GM10847 (cell line): ENCODE data around the gene GULP1.

Experiments
- POLR2A ChIP-seq: IDR thresholded peaks from 2 replicates; pipeline ENCODE4 v1.6.1; 2011; ENCODE audit not compliant: insufficient read length; ENCODE audit errors: extremely low read depth

Gene GULP1

DNA sequence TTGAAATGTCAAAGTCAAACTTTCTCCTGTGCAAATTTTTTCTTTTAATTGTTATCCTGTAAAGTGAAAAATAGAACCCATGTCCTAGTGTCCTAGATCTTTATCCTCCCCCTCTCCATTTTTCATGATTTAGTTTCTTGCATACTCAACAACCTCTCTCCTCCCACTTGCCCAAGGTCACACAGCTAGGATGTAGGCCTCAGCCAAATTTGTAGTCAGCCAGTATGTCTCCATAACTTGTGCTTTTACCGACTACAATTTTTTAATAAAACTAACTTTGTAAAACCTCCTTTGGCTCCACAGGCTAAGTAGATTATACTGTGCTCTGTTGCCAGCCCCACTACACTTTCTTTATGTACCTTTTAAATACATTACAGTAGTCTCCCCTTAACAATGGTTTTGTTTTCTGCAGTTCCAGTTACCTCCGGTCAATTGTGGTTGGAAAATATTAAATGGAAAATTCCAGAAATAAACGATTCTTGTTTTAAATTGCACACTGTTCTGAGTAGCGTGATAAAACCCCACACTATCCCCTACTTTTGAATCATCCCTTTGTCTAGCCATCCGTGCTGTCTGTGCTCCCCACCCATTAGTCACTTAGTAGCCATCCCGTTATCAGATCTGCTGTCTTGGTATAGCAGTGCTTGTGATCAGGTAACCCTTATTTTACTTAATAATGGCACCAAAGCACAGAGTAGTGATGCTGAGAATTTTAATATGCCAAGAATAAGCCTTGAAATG, 22.8 kb downstream of the GULP1 start:
- no peak for TF ChIP-seq POLR2A

DNA sequence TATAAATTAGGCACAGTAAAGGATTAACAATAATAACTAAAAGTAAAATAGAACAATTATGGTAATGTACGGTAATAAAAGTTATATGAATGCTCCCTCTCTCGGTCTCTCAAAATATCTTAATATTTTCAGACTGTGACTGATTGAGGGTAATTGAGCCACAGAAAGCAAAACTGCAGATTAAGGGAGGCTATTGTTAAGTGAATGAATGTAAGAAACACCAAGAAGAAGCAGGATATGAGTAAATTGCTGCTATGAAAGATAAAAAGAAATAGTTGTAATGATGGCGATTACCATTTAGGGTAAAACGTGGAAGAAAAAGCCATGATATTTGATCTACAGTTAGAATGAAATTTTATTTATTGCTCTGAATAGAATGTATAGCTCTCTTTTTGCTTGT, 24.1 kb downstream of the GULP1 start:
- no peak for TF ChIP-seq POLR2A

DNA sequence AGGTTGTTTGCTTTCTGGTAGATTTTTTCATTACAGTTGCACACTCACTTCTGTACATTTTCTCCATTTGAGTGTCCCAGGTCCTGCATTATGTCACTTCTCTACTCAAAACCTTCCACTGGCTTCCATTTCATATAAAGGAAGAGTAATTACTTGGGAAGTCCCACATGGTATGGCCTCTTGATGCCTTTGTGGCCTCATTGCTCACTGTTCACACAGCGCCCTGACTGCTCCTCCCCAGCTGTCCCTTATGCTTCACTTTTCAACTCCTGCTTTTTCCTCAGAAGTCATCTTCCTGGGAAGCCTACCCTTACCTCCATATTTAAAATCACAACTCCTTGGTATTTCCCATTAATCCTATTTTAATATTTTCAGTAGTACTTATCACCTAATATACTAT, 24.7 kb downstream of the GULP1 start:
- no peak for TF ChIP-seq POLR2A

DNA sequence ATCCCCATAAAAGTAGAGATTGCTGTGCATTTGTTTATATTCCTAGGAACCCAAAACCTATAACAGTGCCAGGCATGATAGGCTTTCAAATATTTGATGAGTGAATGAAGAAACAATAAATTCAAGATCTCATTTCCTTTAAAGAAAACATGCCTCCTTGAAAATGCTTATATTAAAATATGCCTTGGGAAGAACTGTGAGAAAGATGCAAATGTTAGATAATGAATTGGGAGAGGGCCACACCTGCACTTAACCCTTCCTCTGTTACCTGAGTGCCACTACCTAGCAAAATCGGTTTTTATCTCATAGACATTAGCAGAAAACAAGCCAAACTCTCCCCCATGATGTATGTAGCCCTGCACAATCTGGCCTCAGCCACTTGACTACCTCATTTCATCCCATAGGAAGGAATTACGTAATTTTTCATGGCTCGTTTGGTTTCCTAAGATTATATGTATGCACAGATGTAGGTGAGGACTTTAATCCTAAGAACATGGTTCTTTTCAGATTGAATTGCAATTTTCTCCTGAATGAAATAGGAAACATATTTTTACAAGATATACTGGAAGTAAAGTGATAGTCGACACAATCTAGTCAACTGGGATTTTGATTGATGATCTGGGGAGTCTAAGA, 25.2 kb downstream of the GULP1 start:
- TF ChIP-seq POLR2A, result no peak

DNA sequence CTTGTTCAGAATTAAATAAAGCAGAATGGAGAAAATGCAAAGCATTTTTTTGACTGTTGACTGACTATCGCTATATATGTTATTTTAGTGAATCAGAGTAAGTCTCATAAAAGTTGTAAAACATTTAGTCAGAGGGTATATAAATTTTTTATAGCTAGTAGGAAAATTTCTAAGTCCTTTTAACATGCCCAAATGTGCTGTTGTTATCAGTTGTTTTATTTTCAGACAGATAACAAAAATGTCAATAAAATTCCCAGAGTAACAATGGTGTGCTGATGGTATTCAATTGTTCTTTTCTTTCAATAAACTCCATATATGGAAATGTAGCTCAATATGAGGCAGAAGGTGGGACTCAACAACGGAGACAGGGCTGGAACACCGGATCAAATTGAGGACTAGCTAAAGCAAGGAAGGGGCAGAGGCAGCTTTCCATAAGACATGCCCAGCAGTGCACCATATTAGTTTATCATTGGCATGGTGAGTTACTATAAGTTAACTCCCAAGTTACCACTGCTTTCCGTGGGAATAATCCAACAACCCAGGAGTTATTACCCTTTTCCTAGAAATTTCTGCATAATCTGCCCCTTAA, 26.6 kb downstream of the GULP1 start:
- TF ChIP-seq POLR2A, result no peak

DNA sequence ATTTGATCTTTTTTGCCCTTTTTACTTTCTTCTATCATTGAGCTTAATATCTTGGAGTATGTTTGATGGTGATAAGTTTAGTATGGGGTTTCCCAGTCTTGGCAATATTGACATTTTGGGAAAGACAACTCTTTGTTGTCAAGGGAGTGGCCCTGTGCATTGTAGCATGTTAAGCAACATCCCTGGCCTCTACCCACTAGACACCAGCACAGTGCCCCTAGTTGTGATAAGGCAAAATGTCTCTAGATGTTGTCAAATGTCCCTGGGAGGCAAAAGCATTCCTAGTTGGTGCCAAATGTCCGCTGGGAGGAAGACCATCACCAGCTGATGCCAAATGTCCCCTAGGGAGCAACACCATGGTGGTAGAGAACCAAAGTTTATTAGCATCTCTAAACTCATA, 28.2 kb downstream of the GULP1 start:
- no peak for TF ChIP-seq POLR2A

DNA sequence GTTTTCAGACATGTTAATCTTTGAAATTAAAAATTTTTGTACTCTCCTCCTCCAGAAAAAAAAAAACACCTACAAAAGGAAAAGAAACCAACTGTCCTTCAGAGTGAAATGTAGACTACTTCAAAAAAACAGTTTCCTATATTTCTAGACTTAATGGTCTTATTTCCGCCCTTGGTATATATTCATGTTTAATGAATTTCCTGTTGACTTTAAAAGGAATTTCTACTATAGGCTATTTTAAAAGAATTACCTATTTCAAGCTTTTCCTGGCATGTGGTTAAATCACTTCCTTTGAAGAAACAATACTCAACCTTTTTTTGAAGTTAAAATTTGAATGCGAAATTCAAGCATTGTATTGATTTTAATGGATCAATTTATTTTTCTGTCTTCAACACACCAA, 29.2 kb downstream of the GULP1 start:
- no peak for TF ChIP-seq POLR2A

DNA sequence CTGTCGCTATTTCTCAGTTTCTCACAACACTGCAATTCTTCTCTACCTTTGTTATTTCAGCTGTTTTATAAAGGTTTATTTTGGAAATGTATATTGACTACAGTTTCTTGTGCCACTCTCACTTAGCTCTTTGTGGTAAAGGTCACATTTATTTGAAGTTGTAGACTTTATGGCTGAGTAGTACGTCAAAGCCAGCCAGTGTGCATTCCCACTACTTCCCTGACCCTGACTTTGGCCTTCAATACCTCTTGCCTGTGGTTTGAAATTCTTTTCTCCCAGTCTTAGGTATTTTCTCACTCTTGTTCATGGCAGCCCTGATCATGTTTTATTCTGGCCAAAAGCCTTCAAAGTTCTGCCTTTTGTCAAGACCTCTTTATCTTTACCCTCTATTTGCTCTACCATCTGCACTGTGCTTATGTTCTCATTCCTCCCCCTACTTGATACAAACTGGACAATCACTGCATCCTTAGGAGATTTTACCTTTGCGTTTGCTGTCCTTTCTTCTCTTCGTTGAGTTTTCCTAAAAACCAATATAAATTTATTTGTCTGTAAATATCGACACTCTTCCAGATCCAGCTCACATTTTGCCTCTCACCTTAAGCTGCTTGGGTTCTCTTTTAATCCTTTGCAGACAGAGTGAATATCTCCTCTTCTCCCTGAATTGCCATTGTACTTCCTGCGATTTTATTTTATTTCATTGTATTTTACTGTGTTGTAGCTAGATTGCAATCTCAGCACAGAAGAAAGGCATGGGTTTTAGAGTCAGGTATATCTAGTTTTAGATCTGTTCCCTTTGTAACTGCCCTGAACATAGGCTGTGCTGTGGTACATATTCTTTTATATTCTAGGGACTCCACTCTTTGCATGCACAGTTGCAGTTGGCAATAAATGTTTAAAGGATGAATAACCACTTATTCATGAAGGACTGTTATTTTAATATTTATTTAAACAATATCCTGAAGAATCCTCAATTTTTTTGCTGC, 31.2 kb downstream of the GULP1 start:
- no peak for TF ChIP-seq POLR2A

DNA sequence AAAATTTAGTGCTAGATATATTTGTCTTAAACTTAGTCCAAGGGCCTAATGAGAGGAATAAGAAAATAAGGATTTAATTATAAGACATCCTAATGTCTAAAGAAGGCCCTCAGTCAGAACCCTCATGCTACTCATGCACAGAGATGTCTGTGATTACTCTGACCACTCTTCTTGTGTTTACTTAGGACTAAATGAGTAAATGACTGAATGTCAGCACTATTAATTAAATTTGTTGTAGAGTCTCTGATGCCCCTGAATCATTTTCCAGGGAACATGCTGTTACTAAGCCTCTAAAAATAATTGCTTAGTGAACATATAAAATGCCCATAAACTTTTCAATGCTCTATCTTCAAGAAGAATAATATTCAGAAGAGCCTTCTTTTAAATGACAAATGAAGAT, 32.4 kb downstream of the GULP1 start:
- no peak for TF ChIP-seq POLR2A

DNA sequence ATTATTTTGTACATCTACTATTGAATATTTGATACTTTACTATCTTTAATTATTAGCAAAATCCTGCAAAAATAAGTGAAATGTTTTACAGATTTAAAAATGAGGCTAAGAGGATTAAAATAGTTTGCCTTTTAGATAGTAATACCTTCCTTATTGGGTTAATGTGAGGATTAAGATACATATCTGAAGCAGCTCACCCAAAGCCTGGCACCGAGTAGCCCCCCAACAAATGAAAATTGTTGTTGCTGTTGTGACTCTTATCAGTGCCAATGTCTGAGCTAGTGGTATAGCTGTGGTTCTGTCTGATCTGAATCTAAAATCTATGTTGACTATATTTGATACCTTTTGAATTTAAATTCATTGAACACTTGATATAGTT, 34.6 kb downstream of the GULP1 start:
- TF ChIP-seq POLR2A, result no peak

DNA sequence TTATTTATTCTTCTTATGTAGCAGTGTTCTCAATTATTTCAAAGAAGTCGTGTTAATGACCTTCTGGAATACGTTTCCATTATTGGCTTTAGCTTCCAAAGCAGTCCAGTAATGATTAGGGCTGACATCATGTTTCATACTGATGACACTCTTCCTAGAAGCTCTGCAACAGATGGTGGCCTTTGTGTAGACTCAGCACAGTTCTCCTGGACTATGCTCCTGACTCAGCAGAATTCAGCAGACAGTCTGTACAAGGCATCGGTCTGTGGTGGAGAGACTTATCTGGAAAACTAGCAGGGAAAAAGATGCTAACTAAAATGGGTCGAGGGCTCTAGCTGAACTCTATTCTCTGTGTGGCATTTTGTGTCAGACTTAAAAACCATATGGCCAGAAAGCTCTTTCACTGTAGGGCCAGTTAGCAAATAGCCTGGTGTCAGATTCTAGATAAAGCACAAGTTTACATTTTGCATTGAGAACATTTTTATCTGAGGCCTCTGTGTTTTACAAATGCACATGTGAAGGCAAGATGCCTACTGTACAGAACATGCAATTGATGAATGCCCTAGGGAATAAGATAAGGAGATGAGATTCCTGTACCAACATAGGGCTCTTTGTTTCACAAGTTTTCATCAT, 35.1 kb downstream of the GULP1 start:
- TF ChIP-seq POLR2A, result no peak

DNA sequence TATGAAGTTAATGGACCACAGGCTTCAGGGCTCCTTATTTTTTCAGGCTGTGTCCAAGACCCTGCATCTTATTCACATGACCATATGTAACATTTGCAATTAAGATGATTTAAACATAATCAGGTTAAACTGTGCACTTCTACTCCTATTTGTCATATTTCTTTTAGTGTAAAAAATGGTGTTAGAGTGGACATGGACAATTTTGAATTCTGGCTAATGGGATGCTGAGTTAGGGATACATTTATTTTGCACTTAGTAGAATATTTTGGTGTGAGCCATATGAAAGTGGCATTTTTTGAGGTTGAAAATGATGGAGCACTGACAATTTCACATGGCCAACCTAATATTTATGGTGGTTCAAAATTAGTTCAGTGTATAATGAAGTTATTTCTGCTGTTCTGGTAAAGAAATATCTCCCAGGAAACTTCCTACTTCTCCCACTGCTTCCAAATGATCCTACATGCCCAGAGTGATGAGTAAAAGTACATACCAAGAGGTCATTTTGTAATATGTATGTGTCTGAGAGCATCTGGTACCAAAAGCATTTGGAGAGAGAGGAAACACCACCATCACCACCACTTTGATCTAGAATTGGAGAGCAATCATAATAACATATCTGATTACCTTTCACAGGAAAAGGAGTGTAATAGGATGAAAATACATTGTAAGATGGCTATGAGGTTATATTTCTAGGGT, 36.0 kb downstream of the GULP1 start:
- no peak for TF ChIP-seq POLR2A

DNA sequence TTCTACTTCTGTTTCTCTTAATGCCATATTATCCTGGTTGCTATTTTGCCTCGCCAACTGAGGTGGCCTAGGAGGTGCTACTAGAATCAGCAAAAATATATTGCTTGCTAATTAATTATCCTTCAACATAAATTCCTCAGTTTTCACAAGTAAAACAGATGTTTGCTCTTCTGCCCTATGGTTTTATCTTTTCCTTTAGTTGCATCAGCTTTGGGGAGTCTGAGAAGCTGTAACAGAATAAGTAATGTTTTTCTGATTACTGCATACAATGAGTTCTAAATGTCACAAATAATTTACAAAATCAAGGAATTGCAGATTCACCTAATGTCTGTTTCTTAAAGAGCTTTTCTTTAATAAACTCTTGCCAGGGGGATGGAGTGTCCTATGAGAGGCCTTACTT, 36.7 kb downstream of the GULP1 start:
- TF ChIP-seq POLR2A, result no peak

DNA sequence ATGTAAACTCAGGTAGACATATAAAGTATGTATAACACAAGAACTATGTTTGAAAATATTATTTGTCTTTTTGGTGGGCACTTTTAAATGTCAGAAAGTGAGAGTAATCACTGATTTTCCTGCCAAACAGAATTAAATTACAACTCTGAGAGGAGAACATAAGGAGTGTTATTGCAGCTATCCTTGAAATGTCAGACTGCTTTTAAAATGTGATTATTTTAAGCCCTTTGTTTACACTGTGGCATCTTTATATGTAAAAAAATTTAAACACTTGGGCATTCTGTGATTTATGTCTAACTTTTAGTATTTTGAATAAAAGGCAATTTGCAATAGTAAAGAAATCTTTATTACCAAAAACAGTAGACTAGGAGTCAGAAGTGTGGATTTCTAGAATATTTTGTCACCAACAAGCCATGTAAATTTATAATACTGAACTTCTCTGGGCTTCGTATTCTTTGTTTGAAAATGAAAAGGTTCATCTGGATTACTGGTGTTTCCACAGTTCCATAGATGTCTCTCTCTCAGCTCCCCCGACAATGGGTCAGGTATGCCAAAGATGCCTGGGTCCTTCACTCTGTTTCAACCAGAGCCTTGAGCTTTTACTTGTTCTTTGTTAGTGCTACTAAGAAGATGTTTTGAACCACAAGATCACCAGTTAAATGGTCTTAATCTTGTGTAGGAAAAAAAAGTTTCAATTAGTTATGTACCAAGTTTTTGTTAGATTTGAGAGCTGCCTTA, 38.8 kb downstream of the GULP1 start:
- no peak for TF ChIP-seq POLR2A

DNA sequence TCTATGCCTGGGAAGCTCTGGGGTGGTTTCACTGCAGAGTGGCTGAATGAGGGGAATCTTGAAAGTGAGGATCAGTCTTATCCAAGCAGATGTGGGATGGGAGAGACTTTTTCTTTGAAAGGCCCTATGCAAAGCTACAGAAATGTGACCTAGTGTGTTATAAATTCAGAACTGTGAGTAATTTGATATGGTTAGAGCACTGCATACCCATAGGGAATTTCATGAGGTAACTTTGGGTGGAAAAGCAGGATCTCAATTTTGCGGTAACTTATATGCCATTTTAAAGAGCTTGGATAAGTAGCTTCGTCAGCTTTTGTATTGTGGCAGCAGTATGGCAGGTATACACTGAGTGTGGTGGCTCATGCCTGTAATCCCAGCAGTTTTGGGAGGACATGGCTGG, 40.9 kb downstream of the GULP1 start:
- TF ChIP-seq POLR2A, result no peak
